Parathyroid adenoma (tissue), 2 donors: ENCODE measurements around the gene TMEM239.

ENCODE experiments used
- H2AFZ ChIP-seq: fragments of 300-600 bp; sonication (generic); one replicate; pipeline ENCODE4 v1.7.0; 2017; ENCODE audit warnings: antibody characterized with exemption, mild to moderate bottlenecking
- H3K27ac ChIP-seq: fragments of 300-600 bp; sonication (generic); one replicate; pipeline ENCODE4 v1.7.0; 2017
- H3K27me3 ChIP-seq: fragments of 300-600 bp; sonication (generic); one replicate; pipeline ENCODE4 v1.7.0; 2017; ENCODE audit warnings: low read length; ENCODE audit not compliant: control insufficient read depth, insufficient read depth
- H3K36me3 ChIP-seq: fragments of 300-600 bp; sonication (generic); one replicate; pipeline ENCODE4 v1.7.0; 2017; ENCODE audit warnings: low read length; ENCODE audit not compliant: control insufficient read depth, insufficient read depth
- H3K4me1 ChIP-seq: fragments of 300-600 bp; sonication (generic); one replicate; pipeline ENCODE4 v1.7.0; 2017; ENCODE audit warnings: control low read depth
- H3K4me2 ChIP-seq: fragments of 300-600 bp; sonication (generic); one replicate; pipeline ENCODE4 v1.7.0; 2017; ENCODE audit warnings: low read length
- H3K4me3 ChIP-seq: fragments of 300-600 bp; sonication (generic); one replicate; pipeline ENCODE4 v1.7.0; 2017; ENCODE audit warnings: low read depth, low read length
- H3K79me2 ChIP-seq: fragments of 300-600 bp; sonication (generic); one replicate; pipeline ENCODE4 v1.7.0; 2017; ENCODE audit warnings: control low read depth
- H3K9ac ChIP-seq: fragments of 300-600 bp; sonication (generic); one replicate; pipeline ENCODE4 v1.7.0; 2017; ENCODE audit warnings: mild to moderate bottlenecking
- H3K9me3 ChIP-seq: fragments of 300-600 bp; sonication (generic); one replicate; pipeline ENCODE4 v1.7.0; 2017; ENCODE audit warnings: low read length; ENCODE audit not compliant: control insufficient read depth
- TF ChIP-seq, protein P1 (sequence below): fragments of 300-600 bp; sonication (generic); IDR thresholded peaks from one replicate; pipeline ENCODE4 v1.7.0; 2017; ENCODE audit warnings: antibody characterized with exemption, mild to moderate bottlenecking
- donor health status: primary hyperparathyroidism.

Gene TMEM239

DNA sequence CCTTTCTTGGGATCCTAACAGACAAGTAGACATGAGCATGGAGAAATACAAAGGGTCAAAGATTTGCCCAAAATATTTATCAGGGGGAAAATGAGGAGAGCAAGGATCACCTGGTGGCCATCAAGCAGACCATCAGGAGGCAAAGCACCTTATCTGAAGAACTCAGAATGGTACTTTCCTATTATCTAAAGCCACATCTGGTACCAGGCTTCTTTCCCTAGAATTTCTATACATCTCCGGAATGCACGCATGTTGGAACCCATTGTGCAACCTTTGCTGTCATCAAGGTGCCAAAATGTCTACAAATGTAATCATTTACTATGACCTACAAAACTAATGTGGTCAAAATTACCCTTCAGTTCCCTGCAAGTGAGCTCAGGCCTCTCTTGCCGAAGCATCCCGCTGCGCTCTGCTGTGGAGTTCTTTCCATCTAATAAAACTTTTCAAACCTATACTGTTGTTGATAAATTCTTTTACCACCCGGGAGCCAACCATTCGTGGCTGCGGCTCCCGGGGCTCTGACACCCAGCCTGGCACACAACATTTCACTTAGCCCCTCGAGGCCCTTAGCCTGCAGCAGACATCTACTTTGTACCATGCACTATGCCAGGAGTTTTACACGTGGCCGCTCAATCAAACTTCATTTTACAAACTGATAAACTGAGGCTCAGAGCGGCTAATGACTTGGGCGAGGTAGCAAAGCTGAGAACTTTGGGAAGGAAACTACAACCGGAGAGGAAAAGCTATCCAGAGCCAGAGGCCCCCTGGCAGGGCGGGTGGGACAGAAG, 11.9 kb upstream of the TMEM239 start:
- Histone ChIP-seq H3K9me3 (no peaks in the 10 kb centered on the region), H2AFZ (no peak overlapping the region), H3K4me2 (no peak overlapping the region), H3K36me3 (no peaks in the 10 kb centered on the region), H3K79me2 (no peaks in the 10 kb centered on the region), H3K4me3 (no peak overlapping the region), H3K9ac (no peak overlapping the region), H3K27me3 (peaks cover 6% of the 10 kb centered on the region), H3K27ac (no peak overlapping the region), H3K4me1 (peaks cover 3% of the 10 kb centered on the region)
- TF ChIP-seq, protein P1, sequence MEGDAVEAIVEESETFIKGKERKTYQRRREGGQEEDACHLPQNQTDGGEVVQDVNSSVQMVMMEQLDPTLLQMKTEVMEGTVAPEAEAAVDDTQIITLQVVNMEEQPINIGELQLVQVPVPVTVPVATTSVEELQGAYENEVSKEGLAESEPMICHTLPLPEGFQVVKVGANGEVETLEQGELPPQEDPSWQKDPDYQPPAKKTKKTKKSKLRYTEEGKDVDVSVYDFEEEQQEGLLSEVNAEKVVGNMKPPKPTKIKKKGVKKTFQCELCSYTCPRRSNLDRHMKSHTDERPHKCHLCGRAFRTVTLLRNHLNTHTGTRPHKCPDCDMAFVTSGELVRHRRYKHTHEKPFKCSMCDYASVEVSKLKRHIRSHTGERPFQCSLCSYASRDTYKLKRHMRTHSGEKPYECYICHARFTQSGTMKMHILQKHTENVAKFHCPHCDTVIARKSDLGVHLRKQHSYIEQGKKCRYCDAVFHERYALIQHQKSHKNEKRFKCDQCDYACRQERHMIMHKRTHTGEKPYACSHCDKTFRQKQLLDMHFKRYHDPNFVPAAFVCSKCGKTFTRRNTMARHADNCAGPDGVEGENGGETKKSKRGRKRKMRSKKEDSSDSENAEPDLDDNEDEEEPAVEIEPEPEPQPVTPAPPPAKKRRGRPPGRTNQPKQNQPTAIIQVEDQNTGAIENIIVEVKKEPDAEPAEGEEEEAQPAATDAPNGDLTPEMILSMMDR: no peak

DNA sequence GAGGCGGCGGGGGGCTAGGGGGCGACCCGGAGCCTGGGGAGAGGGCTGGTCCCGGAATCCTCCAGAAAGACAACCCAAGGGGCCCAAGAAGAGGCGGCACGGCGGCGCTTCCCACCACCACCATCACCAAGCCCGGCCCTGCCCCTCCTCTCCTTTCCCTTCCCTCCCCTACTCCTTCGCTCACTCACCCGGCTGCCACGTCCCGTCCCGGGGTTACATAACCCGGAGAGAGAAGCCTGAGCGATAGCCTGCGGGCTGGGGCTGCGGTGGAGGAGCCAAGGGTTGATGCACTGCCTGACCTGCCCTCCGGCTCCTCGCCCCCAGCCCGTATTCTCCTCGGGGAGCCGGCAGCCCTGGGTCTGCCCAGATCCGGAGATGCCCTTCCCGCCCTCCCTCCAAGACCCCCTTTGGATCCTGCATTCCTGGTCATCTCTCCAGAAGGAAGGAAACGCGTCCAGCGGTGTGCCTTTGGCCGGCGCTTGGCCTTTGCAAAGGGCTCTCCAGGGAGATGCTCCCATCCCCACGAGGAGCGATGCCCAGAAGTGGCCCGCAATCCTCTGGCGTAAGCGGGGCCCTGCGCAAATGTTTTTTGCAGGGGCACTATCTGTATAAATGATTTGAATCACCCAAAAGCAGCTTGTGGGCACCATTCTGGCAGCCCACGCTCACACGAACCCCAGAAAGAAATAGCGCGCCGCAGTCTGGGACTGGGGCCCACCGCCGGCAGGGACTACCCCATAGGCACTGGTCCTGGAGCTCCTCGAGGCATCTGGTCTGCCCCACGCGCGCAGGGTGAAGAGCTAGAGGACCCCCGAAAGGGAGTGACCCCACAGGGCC, 11.1 kb upstream of the TMEM239 start:
- H3K9me3 ChIP-seq: no peaks in the 10 kb centered on the region
- H3K27me3 ChIP-seq: peaks cover 6% of the 10 kb centered on the region
- no peaks in the 10 kb centered on the region for H3K36me3 ChIP-seq
- TF ChIP-seq, protein P1: no peak
- no peak overlapping the region for H3K4me3 ChIP-seq
- no peak overlapping the region for H2AFZ ChIP-seq
- no peak overlapping the region for H3K27ac ChIP-seq
- H3K4me1 ChIP-seq: peaks cover 3% of the 10 kb centered on the region
- H3K9ac ChIP-seq: no peak overlapping the region
- H3K4me2 ChIP-seq: no peak overlapping the region
- no peaks in the 10 kb centered on the region for H3K79me2 ChIP-seq

DNA sequence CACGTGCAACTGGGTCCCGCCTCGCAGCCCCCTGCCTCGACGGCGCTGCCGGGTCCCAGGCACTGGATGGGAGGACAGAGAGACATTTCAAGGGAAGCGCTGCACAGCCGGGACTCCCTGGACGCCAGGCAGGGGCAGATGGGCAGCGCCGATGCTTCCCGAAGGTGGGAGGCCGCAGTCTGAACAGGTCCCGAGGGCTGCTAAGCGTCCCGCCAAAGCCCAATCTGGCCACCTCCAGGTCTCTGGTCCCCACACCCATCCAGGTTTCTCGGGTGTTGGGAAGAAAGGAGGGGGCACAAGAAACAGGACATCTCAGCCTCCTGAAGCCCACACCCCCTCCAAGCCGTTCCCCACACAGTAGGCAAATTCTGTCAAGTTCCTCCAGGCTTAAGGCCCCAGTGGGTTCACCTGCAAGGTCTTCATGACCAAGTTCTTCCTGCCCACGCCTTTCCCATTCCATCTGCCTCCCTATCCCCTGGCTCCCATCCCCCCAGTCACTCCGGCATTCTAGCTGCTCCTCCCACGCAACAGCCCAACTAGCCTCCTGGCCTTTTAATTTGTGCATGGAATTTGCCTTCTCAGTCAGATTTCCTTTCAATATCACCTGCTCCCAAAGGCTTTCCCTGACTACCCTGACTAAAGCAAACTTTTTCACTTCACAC, 10.3 kb upstream of the TMEM239 start:
- Histone ChIP-seq H3K4me2 (no peak overlapping the region), H3K4me1 (peaks cover 3% of the 10 kb centered on the region), H3K9me3 (no peaks in the 10 kb centered on the region), H3K79me2 (no peaks in the 10 kb centered on the region), H3K4me3 (no peak overlapping the region), H2AFZ (no peak overlapping the region), H3K27ac (no peak overlapping the region), H3K36me3 (no peaks in the 10 kb centered on the region), H3K27me3 (peaks cover 4% of the 10 kb centered on the region), H3K9ac (no peak overlapping the region)
- TF ChIP-seq, protein P1: no peak

DNA sequence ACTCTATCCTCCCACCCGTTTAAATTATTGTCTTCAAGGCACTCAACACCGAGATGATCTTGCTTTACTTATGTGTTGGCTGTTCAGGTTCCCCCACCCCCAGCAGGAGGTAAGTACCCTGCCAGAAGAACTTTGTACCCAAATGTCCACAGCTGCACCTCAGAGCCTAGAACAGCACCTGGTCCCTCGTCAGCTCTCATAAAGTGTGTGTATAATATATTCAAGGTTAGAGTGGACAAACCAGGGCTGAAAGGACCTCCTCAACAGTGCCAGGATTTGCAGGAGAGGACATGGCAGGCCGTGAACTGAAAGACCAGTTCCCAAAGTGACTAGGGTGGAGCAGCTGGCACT, 9.8 kb upstream of the TMEM239 start:
- no peak overlapping the region for H3K9ac ChIP-seq
- H3K9me3 ChIP-seq: no peaks in the 10 kb centered on the region
- peaks cover 3% of the 10 kb centered on the region for H3K4me1 ChIP-seq
- TF ChIP-seq, protein P1: no peak
- no peak overlapping the region for H2AFZ ChIP-seq
- no peaks in the 10 kb centered on the region for H3K79me2 ChIP-seq
- H3K27me3 ChIP-seq: no peaks in the 10 kb centered on the region
- H3K27ac ChIP-seq: no peak overlapping the region
- no peak overlapping the region for H3K4me2 ChIP-seq
- H3K36me3 ChIP-seq: no peaks in the 10 kb centered on the region
- no peak overlapping the region for H3K4me3 ChIP-seq
